Measurements from ENCODE around the gene CATSPERD.
"Not testable (repeated sequence)": the region's sequence is repeated elsewhere in the genome, so short reads cannot be mapped to it uniquely, and the experiment has no call there.

- not testable (repeated sequence) for TF ChIP-seq CTCF, POLR2AphosphoS5, POLR2A, EP300 (IDR thresholded peaks at IDR 0.05)
Observed at GRCh38 chr19:5688262-5688881, 32.1 kb upstream of the CATSPERD start.

Data from gastroesophageal sphincter (tissue), 3 donors.